HG03045 (cell line): ENCODE data around the gene HNRNPR.
"Not testable (repeated sequence)": the region's sequence is repeated elsewhere in the genome, so short reads cannot be mapped to it uniquely, and the experiment has no call there.

ENCODE experiments used
- ATAC-seq: cut with Tn5 transposase; IDR thresholded peaks from one replicate; pipeline ENCODE4 v1.9.1; 2021; ENCODE audit warnings: mild to moderate bottlenecking, moderate library complexity; ENCODE audit not compliant: unreplicated experiment

HNRNPR gene

GRCh38 chr1:23344111-23344986 lies at the start of gene HNRNPR:
TSS of gene HNRNPR (minus strand) at chr1:23344284. CDS start at chr1:23341008, 3,276 bp downstream.
- ATAC-seq, result peak; percentile 91

GRCh38 chr1:23393706-23394105 lies 49.6 kb upstream of the HNRNPR start:
- no peak for ATAC-seq

- no peak for ATAC-seq
Measured at GRCh38 chr1:23392125-23392855, 48.2 kb upstream of the HNRNPR start.

- ATAC-seq, result no peak
Measured at GRCh38 chr1:23389837-23390321, 45.8 kb upstream of the HNRNPR start.

GRCh38 chr1:23387494-23387893 lies 43.4 kb upstream of the HNRNPR start:
- no peak for ATAC-seq

GRCh38 chr1:23385119-23385621 lies 41.1 kb upstream of the HNRNPR start:
- ATAC-seq, result no peak

GRCh38 chr1:23384312-23385058 lies 40.4 kb upstream of the HNRNPR start:
- no peak for ATAC-seq

- ATAC-seq, result no peak
Measured at GRCh38 chr1:23383577-23384311, 39.7 kb upstream of the HNRNPR start.

GRCh38 chr1:23381233-23381885 lies 37.3 kb upstream of the HNRNPR start:
- ATAC-seq, result no peak

- no peak for ATAC-seq
Measured at GRCh38 chr1:23380719-23381118, 36.6 kb upstream of the HNRNPR start.

- not testable (repeated sequence) for ATAC-seq
Measured at GRCh38 chr1:23380236-23380635, 36.2 kb upstream of the HNRNPR start.

GRCh38 chr1:23376890-23377811 lies 33.1 kb upstream of the HNRNPR start:
- no peak for ATAC-seq

- not testable (repeated sequence) for ATAC-seq
Measured at GRCh38 chr1:23374079-23374735, 30.1 kb upstream of the HNRNPR start.

GRCh38 chr1:23371987-23372880 lies 28.1 kb upstream of the HNRNPR start:
- no peak for ATAC-seq

- ATAC-seq, result no peak
Measured at GRCh38 chr1:23370709-23371584, 26.9 kb upstream of the HNRNPR start.

GRCh38 chr1:23370330-23370708 lies 26.2 kb upstream of the HNRNPR start:
- ATAC-seq, result no peak
